ENCODE data around the gene STXBP6.

STXBP6 gene

DNA sequence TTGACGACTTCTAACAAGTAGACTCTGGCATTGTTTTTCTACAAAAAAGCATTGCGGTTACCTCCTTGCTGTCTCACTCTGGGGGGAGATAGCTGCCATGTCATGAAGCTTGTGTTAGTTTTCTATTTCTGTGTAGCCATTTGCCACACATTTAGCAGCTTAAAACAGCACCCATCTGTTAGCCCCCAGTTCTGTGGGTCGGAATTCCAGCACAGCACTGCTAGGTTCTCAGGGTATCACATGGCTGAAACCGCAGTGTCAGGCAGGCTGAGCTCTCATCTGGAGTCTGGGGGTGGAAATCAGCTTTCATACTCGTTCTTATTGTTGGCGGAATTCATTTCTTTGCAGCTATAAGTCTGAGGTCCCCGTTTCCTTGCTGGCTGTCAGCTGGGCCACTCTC, 19.9 kb upstream of the STXBP6 start:
- no peak for DNase-seq (ENCODE audit: low read depth)
- TF ChIP-seq, protein P1, sequence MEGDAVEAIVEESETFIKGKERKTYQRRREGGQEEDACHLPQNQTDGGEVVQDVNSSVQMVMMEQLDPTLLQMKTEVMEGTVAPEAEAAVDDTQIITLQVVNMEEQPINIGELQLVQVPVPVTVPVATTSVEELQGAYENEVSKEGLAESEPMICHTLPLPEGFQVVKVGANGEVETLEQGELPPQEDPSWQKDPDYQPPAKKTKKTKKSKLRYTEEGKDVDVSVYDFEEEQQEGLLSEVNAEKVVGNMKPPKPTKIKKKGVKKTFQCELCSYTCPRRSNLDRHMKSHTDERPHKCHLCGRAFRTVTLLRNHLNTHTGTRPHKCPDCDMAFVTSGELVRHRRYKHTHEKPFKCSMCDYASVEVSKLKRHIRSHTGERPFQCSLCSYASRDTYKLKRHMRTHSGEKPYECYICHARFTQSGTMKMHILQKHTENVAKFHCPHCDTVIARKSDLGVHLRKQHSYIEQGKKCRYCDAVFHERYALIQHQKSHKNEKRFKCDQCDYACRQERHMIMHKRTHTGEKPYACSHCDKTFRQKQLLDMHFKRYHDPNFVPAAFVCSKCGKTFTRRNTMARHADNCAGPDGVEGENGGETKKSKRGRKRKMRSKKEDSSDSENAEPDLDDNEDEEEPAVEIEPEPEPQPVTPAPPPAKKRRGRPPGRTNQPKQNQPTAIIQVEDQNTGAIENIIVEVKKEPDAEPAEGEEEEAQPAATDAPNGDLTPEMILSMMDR (conservative IDR thresholded peaks at IDR 0.05; ENCODE audit: low read length), result no peak
- H3K4me3 ChIP-seq (ENCODE audit: low read length), result no peak overlapping the region

DNA sequence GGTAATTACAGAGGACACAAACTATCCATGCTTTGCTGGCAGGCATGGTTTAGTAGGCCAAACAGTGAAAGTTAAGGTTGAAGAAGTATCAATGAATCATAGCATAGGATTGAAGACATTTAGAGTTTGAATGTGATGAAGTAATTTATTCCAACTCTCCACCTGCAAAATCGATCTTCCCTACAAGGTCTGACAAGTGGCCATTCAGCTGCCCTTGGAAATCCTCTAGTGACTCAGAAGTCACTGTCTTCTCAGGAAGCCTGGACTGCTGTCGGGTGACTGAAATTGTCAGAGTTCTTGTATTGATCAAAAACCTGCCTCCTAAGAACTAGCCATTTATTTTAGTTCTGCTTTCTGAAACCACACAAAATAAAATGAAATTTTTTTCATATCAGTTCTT, 17.7 kb upstream of the STXBP6 start:
- TF ChIP-seq, protein P1 (conservative IDR thresholded peaks at IDR 0.05; ENCODE audit: low read length), result no peak
- DNase-seq (ENCODE audit: low read depth), result no peak
- no peak overlapping the region for H3K4me3 ChIP-seq (ENCODE audit: low read length)

DNA sequence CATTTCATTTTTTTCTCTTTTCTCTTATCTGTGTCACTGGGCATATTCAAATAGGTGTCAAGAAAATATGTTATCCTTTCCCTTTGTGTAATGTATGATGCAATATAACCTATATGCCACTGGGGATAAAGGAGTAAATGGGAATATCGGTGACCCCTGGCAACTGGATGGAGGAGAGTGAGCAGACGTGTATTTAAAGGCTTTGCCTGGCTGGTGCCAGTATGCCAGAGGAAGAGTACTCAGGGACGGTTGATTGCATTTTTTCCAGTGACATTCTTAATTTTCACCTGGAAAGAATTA, 12.0 kb upstream of the STXBP6 start:
- DNase-seq (ENCODE audit: low read depth), result no peak
- TF ChIP-seq, protein P1 (conservative IDR thresholded peaks at IDR 0.05; ENCODE audit: low read length), result no peak
- no peak overlapping the region for H3K4me3 ChIP-seq (ENCODE audit: low read length)

DNA sequence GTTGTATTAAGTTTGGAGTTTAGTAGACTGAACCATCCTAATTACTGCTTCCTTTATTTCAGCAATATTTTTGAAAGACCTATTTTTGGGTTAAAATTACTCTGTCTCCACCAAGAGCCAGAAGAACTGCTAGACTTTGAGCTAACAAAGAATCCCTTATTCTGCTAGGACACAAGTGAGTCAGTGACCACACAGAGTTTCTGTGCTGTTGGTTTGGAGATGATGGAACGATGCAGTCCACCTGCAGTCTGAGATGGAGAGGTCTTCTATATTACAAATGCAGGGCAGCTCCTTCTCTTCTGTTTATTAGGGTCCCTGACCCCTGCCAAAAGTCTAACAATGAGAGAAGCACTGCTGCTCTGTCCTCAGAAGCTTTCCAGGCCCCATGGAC, 6.7 kb upstream of the STXBP6 start:
- peak; percentile 20 for DNase-seq (ENCODE audit: low read depth)
- no peak overlapping the region for H3K4me3 ChIP-seq (ENCODE audit: low read length)
- TF ChIP-seq, protein P1 (conservative IDR thresholded peaks at IDR 0.05; ENCODE audit: low read length), result no peak

DNA sequence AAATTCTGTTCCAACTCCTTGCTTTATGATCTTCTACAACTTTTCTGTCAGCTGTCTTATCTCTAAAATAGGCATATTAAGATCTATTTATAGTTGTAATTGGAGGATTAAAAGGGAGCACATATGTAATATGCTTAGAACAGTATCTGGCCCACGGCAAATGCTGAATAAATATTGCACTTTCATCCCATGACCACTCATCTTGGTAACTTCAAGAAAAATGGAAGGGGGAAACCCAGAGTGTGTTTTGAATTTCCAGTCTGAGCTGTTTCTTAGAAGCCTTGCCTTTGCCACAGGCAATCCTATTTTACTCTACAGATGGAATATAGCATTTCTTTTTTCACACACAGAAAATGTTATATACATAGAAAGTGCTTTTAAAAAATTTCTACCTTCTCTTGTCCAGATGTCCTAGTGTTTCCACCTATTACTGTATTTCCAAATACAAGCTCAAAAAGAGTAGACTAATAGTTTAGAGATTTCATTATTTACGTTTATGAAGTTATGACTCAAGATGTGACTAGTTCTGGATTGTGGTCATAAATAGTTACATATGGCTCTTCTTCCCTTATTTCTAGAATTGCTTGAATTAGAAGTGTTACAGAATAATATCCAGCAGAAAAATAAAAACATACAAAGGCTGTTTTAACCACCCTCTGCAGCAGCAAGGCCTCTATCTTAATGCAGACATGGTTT, 6.2 kb upstream of the STXBP6 start:
- TF ChIP-seq, protein P1 (conservative IDR thresholded peaks at IDR 0.05; ENCODE audit: low read length), result no peak
- peak; percentile 59 for DNase-seq (ENCODE audit: low read depth)

DNA sequence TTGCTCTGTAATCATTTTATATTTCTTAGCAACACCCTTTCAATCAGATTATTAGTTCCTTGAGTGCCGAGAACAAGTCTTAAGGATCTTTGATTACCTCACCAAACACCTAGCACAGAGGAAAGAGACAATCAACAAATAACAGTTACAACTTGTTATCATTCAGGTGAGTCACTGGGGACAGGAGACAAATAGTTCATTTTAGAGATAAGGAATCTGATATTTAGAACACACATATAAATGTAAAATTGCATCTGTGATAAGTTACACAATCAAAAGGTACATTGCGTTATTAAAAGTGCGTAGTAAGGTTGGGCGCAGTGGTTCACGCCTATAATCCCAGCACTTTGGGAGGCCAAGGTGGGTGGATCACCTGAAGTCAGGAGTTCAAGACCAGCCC, 5.1 kb upstream of the STXBP6 start:
- no peak for DNase-seq (ENCODE audit: low read depth)
- no peak overlapping the region for H3K4me3 ChIP-seq (ENCODE audit: low read length)
- TF ChIP-seq, protein P1 (conservative IDR thresholded peaks at IDR 0.05; ENCODE audit: low read length), result no peak

More for the DNA sequence above, 6.2 kb upstream of the STXBP6 start:
- H3K4me3 ChIP-seq (ENCODE audit: low read length), result no peak overlapping the region

DNA sequence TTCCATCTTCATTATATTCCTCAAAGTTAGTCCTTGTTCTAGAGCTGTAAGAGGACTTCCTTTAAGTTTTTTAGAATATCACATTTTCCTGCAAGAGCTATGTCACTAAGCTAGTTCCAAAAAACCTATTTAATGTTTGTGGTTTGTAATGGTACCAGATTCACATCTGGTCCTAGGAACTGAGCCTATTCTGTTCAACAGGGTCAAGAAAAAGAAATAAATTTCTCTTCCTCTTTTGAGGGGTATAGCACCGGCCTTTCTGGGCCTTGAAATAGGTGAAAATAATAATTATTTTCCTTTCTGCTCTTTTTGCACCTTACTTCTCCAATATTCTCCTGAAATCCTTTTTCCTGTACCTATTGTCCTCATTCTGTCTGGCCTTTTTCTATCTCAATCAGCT, 3.6 kb upstream of the STXBP6 start:
- TF ChIP-seq, protein P1 (conservative IDR thresholded peaks at IDR 0.05; ENCODE audit: low read length), result no peak
- no peak overlapping the region for H3K4me3 ChIP-seq (ENCODE audit: low read length)
- no peak for DNase-seq (ENCODE audit: low read depth)

All from AG10803 (cell line).